Heart left ventricle (tissue), 13 donors: ENCODE data around the gene MXD3.

Experiments
- POLR2A ChIP-seq, 2 donors: fragments of 450-650 bp; IDR thresholded peaks; one replicate each; pipeline ENCODE4 v1.6.1; 2017; ENCODE audit warnings: antibody characterized with exemption in 2 of 2, mild to moderate bottlenecking in 2 of 2, moderate library complexity in 2 of 2
- TF ChIP-seq, protein P1 (sequence below), 12 donors: fragments of 200-600 bp; sonication (generic) in 4 of 12; IDR thresholded peaks; one replicate each; pipeline versions ENCODE4 v1.5.0 to v1.8.0; 2018 to 2022; ENCODE audit warnings: antibody characterized with exemption in 12 of 12, mild to moderate bottlenecking in 5 of 12
- donor health status: ischemic (EF 13 %, LVEDD 7.1; RV severe dilation, severe dysfunction).
- donor health status: DM: no; HTN: yes; CAD: no.
- donor health status: DM: no; HTN: no; CAD: no.
- donor health status: ischemic (EF 25% LVEDD 6.9; RV normal size, moderate dysfunction).
- donor health status: ischemic (EF 25% LVEDD 5.7; RV mildly dilated, moderate dysfunction).
- donor health status: ischemic (EF 35%, LVEDD 5.7; RV mildly dilated, moderate dysfunction).
- donor health status: nonischemic (EF 11% LVEDD 7.7; RV severe dilation, severe dysfunction).
- donor health status: DM: yes; HTN: yes; CAD: no.
- donor health status: PGD.
- donor health status: ischemic (EF 29% LVEDD 5.4; RV normal size, mild dysfunction).
- donor health status: nonischemic (EF 23%, LVEDD 6.1; RV moderate dilation, normal function).

DNA sequence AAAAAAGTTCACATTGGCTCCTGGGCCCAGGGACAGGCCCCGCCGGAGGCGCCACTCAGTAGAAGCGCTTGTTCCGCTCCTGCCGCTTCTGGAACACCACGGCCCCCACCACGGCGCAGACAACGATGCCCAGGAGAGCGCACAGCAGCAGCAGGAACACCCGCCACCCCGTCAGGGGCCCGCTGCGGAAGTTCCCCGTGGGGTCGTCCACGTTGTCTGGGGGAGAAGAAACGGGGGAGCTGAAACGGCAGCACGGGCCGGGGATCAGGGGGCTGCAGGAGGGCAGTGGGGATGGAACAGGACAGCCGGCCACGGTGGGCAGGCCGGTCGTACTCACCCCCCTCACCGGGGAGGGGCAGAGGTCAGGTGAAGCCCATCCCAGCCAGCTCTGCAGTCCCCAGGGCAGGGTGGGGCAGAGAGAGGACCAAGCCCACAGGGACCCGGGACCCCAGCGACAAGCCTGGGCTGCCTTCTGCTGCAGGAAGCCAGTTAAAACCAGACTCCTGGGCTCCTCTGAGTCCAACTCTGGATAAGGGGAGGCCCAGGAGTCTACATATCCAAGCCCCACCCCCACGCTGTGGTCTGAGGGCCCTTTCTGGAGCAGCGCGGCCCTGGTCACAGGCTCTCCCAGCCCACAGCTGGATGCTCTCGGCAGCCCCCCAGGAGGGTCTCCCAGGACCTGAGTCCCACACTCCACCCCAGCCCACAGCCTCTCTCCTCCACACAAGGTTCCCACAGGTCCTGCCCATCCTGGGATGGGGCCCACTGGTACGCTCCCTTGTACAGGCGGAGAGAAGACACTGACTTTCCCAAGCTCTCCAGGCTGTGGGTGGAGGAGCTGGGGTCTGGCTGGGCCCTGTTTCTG is 20.6 kb upstream of the MXD3 start:
- TF ChIP-seq, protein P1, sequence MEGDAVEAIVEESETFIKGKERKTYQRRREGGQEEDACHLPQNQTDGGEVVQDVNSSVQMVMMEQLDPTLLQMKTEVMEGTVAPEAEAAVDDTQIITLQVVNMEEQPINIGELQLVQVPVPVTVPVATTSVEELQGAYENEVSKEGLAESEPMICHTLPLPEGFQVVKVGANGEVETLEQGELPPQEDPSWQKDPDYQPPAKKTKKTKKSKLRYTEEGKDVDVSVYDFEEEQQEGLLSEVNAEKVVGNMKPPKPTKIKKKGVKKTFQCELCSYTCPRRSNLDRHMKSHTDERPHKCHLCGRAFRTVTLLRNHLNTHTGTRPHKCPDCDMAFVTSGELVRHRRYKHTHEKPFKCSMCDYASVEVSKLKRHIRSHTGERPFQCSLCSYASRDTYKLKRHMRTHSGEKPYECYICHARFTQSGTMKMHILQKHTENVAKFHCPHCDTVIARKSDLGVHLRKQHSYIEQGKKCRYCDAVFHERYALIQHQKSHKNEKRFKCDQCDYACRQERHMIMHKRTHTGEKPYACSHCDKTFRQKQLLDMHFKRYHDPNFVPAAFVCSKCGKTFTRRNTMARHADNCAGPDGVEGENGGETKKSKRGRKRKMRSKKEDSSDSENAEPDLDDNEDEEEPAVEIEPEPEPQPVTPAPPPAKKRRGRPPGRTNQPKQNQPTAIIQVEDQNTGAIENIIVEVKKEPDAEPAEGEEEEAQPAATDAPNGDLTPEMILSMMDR (IDR thresholded peaks at IDR 0.05) = no peak
- no peak for TF ChIP-seq POLR2A (IDR thresholded peaks at IDR 0.05)
